ENCODE data around the gene PFDN1.
"Not testable (repeated sequence)": the region's sequence is repeated elsewhere in the genome, so short reads cannot be mapped to it uniquely, and the experiment has no call there.

GRCh38 chr5:140343849-140344248, 40.9 kb upstream of the PFDN1 start:
- TF ChIP-seq SP1 (IDR thresholded peaks at IDR 0.05; ENCODE audit: low read depth); EZH2 (IDR thresholded peaks at IDR 0.05); EZH2phosphoT487 (IDR thresholded peaks at IDR 0.05; ENCODE audit: borderline replicate concordance); POLR2A (IDR thresholded peaks at IDR 0.05; ENCODE audit: borderline replicate concordance, extremely low read depth, insufficient read depth, insufficient read length); REST (IDR thresholded peaks at IDR 0.05; ENCODE audit: low read depth); POLR2AphosphoS5 (IDR thresholded peaks at IDR 0.05; ENCODE audit: low read depth, low read length): not testable (repeated sequence)
